ENCODE data around the gene ZBTB24. TPM values are rescaled to one million over a fixed set of nuclear protein-coding genes. Genes with fewer than 3 reads are reported as not detected.

The ZBTB24 gene
- total and polyA plus RNA-seq, 2 of the 13 experiments (the other 11 are each of a cell fraction or from before 2014, with no cell fraction given) = 1.5 to 6.2 TPM

GRCh38 chr6:109498936-109499335 is 15.9 kb upstream of the ZBTB24 start:
- peaks cover 0 to 31% of the 10 kb centered on the region in 2 experiments; a peak in 3 of 5 replicates for H3K27me3 ChIP-seq (ENCODE audit: control insufficient read depth in 1 of 2, insufficient read depth in 2 of 2, low read length in 2 of 2)
- H3K4me3 ChIP-seq (replicated peaks in 1 of 3; ENCODE audit: insufficient read depth in 1 of 3, low read depth in 2 of 3, low read length in 3 of 3) = no peak overlapping the region
- in situ Hi-C loops (cut with HindIII; ENCODE audit: extremely low pct_ligation_motif_present, low pct_unique_long_range_greater_than_20kb) = no loop called here
- H3K4me1 ChIP-seq (ENCODE audit: insufficient read depth, low read length) = peaks cover 13% of the 10 kb centered on the region; the same call in 1 of the 2 replicates
- BruUV-seq (replicated peaks) = no TSS peak
- DNase-seq (ENCODE audit: low spot score) = no peak
- POLR2A ChIA-PET = no interaction called here
- H3K9ac ChIP-seq (ENCODE audit: insufficient read depth, low read depth, low read length) = no peak overlapping the region
- H2AFZ ChIP-seq (ENCODE audit: low read length) = no peak overlapping the region
- no peak for FAIRE-seq
- no peaks in the 10 kb centered on the region for H3K9me3 ChIP-seq (ENCODE audit: low read length)
- WGBS (ENCODE audit: low lambda C conversion rate) = 37% methylated on average over 2 of the region's 2 CpGs
- no peak overlapping the region for H3K27ac ChIP-seq (ENCODE audit: extremely low read length, insufficient read depth, low read length)
- no peaks in the 10 kb centered on the region for H4K20me1 ChIP-seq (ENCODE audit: insufficient read depth, low read length)
- intact Hi-C loops (cut with micrococcal nuclease; ENCODE audit: unreplicated experiment) = no loop called here
- CTCF ChIA-PET (ENCODE audit: low intra/inter-chr PET ratio, low total read pairs) = no interaction called here
- H3K79me2 ChIP-seq (ENCODE audit: insufficient read depth, low read length) = no peaks in the 10 kb centered on the region
- H3K36me3 ChIP-seq (replicated peaks in 1 of 2; ENCODE audit: control insufficient read depth in 1 of 2, insufficient read depth in 2 of 2, low read length in 2 of 2) = no peaks in the 10 kb centered on the region
- no peak for ATAC-seq
- H3K4me2 ChIP-seq (ENCODE audit: low read depth, low read length) = no peak overlapping the region
- TF ChIP-seq ZNF350 (CRISPR knock-in tag; IDR thresholded peaks at IDR 0.05; ENCODE audit: borderline replicate concordance, low read depth) (no peak), ZNF512B (CRISPR knock-in tag; IDR thresholded peaks at IDR 0.05; ENCODE audit: borderline replicate concordance) (no peak), MIER3 (CRISPR knock-in tag; IDR thresholded peaks at IDR 0.05; ENCODE audit: borderline replicate concordance) (no peak), ZNF513 (CRISPR knock-in tag; conservative IDR thresholded peaks at IDR 0.05) (no peak), BCLAF1 (IDR thresholded peaks at IDR 0.05) (no peak), ZNF574 (CRISPR knock-in tag; IDR thresholded peaks at IDR 0.05) (no peak), ZNF501 (CRISPR knock-in tag; IDR thresholded peaks at IDR 0.05) (no peak), ZNF207 (IDR thresholded peaks at IDR 0.05; ENCODE audit: borderline replicate concordance) (no peak), THAP11 (CRISPR knock-in tag; IDR thresholded peaks at IDR 0.05) (no peak)
